Measurements from ENCODE around the gene CDT1.

Gene CDT1

GRCh38 chr16:88827727-88828126 lies 24.1 kb downstream of the CDT1 start:
- no peak overlapping the region for H3K27ac ChIP-seq (ENCODE audit: low read depth in 2 of 2, low read length in 2 of 2)
- H3K4me3 ChIP-seq (ENCODE audit: low read length in 2 of 2) = no peak overlapping the region
- H3K4me1 ChIP-seq (ENCODE audit: control insufficient read depth in 2 of 2, insufficient read depth in 2 of 2, low read length in 2 of 2) = peaks cover 0 to 7% of the 10 kb centered on the region in 2 donors
- H3K9ac ChIP-seq (ENCODE audit: low read depth in 1 of 2, low read length in 2 of 2) = no peak overlapping the region
- H3K27me3 ChIP-seq (ENCODE audit: control insufficient read depth in 2 of 2, insufficient read depth in 2 of 2, low read length in 2 of 2) = no peaks in the 10 kb centered on the region
- H3K36me3 ChIP-seq (ENCODE audit: control insufficient read depth in 2 of 2, insufficient read depth in 2 of 2, low read length in 2 of 2) = peaks cover 3% of the 10 kb centered on the region in 2 donors
- H3K9me3 ChIP-seq (ENCODE audit: control insufficient read depth in 2 of 2, low read length in 2 of 2) = no peaks in the 10 kb centered on the region

- no peak overlapping the region for H3K27ac ChIP-seq (ENCODE audit: low read depth in 2 of 2, low read length in 2 of 2)
- no peaks in the 10 kb centered on the region for H3K9me3 ChIP-seq (ENCODE audit: control insufficient read depth in 2 of 2, low read length in 2 of 2)
- H3K4me1 ChIP-seq (ENCODE audit: control insufficient read depth in 2 of 2, insufficient read depth in 2 of 2, low read length in 2 of 2) = peaks cover 0 to 7% of the 10 kb centered on the region in 2 donors
- H3K27me3 ChIP-seq (ENCODE audit: control insufficient read depth in 2 of 2, insufficient read depth in 2 of 2, low read length in 2 of 2) = no peaks in the 10 kb centered on the region
- peaks cover 0 to 3% of the 10 kb centered on the region in 2 donors for H3K36me3 ChIP-seq (ENCODE audit: control insufficient read depth in 2 of 2, insufficient read depth in 2 of 2, low read length in 2 of 2)
- H3K9ac ChIP-seq (ENCODE audit: low read depth in 1 of 2, low read length in 2 of 2) = no peak overlapping the region
- H3K4me3 ChIP-seq (ENCODE audit: low read length in 2 of 2) = no peak overlapping the region
Observed at GRCh38 chr16:88828711-88829110, 25.1 kb downstream of the CDT1 start.

GRCh38 chr16:88830258-88830657 lies 26.7 kb downstream of the CDT1 start:
- H3K27ac ChIP-seq (ENCODE audit: low read depth in 2 of 2, low read length in 2 of 2) = no peak overlapping the region
- H3K9ac ChIP-seq (ENCODE audit: low read depth in 1 of 2, low read length in 2 of 2) = no peak overlapping the region
- peaks cover 0 to 7% of the 10 kb centered on the region in 2 donors for H3K4me1 ChIP-seq (ENCODE audit: control insufficient read depth in 2 of 2, insufficient read depth in 2 of 2, low read length in 2 of 2)
- no peak overlapping the region for H3K4me3 ChIP-seq (ENCODE audit: low read length in 2 of 2)
- H3K27me3 ChIP-seq (ENCODE audit: control insufficient read depth in 2 of 2, insufficient read depth in 2 of 2, low read length in 2 of 2) = no peaks in the 10 kb centered on the region
- H3K9me3 ChIP-seq (ENCODE audit: control insufficient read depth in 2 of 2, low read length in 2 of 2) = no peaks in the 10 kb centered on the region
- peaks cover 0 to 3% of the 10 kb centered on the region in 2 donors for H3K36me3 ChIP-seq (ENCODE audit: control insufficient read depth in 2 of 2, insufficient read depth in 2 of 2, low read length in 2 of 2)

- peaks cover 0 to 7% of the 10 kb centered on the region in 2 donors for H3K4me1 ChIP-seq (ENCODE audit: control insufficient read depth in 2 of 2, insufficient read depth in 2 of 2, low read length in 2 of 2)
- H3K9ac ChIP-seq (ENCODE audit: low read depth in 1 of 2, low read length in 2 of 2) = no peak overlapping the region
- no peaks in the 10 kb centered on the region for H3K9me3 ChIP-seq (ENCODE audit: control insufficient read depth in 2 of 2, low read length in 2 of 2)
- H3K27ac ChIP-seq (ENCODE audit: low read depth in 2 of 2, low read length in 2 of 2) = no peak overlapping the region
- H3K4me3 ChIP-seq (ENCODE audit: low read length in 2 of 2) = no peak overlapping the region
- peaks cover 4 to 7% of the 10 kb centered on the region in 2 donors for H3K36me3 ChIP-seq (ENCODE audit: control insufficient read depth in 2 of 2, insufficient read depth in 2 of 2, low read length in 2 of 2)
- no peaks in the 10 kb centered on the region for H3K27me3 ChIP-seq (ENCODE audit: control insufficient read depth in 2 of 2, insufficient read depth in 2 of 2, low read length in 2 of 2)
Observed at GRCh38 chr16:88830783-88831182, 27.2 kb downstream of the CDT1 start.

- Histone ChIP-seq H3K9me3 (ENCODE audit: control insufficient read depth in 2 of 2, low read length in 2 of 2) (no peaks in the 10 kb centered on the region), H3K27me3 (ENCODE audit: control insufficient read depth in 2 of 2, insufficient read depth in 2 of 2, low read length in 2 of 2) (no peaks in the 10 kb centered on the region), H3K4me1 (ENCODE audit: control insufficient read depth in 2 of 2, insufficient read depth in 2 of 2, low read length in 2 of 2) (peaks cover 0 to under 1% of the 10 kb centered on the region in 2 donors), H3K9ac (ENCODE audit: low read depth in 1 of 2, low read length in 2 of 2) (no peak overlapping the region), H3K36me3 (ENCODE audit: control insufficient read depth in 2 of 2, insufficient read depth in 2 of 2, low read length in 2 of 2) (peaks cover 7% of the 10 kb centered on the region in 2 donors), H3K4me3 (ENCODE audit: low read length in 2 of 2) (no peak overlapping the region), H3K27ac (ENCODE audit: low read depth in 2 of 2, low read length in 2 of 2) (no peak overlapping the region)
Observed at GRCh38 chr16:88831838-88832237, 28.2 kb downstream of the CDT1 start.

GRCh38 chr16:88833086-88833485 lies 29.5 kb downstream of the CDT1 start:
- no peaks in the 10 kb centered on the region for H3K27me3 ChIP-seq (ENCODE audit: control insufficient read depth in 2 of 2, insufficient read depth in 2 of 2, low read length in 2 of 2)
- no peak overlapping the region for H3K27ac ChIP-seq (ENCODE audit: low read depth in 2 of 2, low read length in 2 of 2)
- no peak overlapping the region for H3K9ac ChIP-seq (ENCODE audit: low read depth in 1 of 2, low read length in 2 of 2)
- no peak overlapping the region for H3K4me3 ChIP-seq (ENCODE audit: low read length in 2 of 2)
- H3K9me3 ChIP-seq (ENCODE audit: control insufficient read depth in 2 of 2, low read length in 2 of 2) = no peaks in the 10 kb centered on the region
- H3K36me3 ChIP-seq (ENCODE audit: control insufficient read depth in 2 of 2, insufficient read depth in 2 of 2, low read length in 2 of 2) = peaks cover 7 to 9% of the 10 kb centered on the region in 2 donors
- no peaks in the 10 kb centered on the region for H3K4me1 ChIP-seq (ENCODE audit: control insufficient read depth in 2 of 2, insufficient read depth in 2 of 2, low read length in 2 of 2)

GRCh38 chr16:88834670-88835069 lies 31.1 kb downstream of the CDT1 start:
- H3K27ac ChIP-seq (ENCODE audit: low read depth in 2 of 2, low read length in 2 of 2) = no peak overlapping the region
- no peak overlapping the region for H3K9ac ChIP-seq (ENCODE audit: low read depth in 1 of 2, low read length in 2 of 2)
- no peaks in the 10 kb centered on the region for H3K4me1 ChIP-seq (ENCODE audit: control insufficient read depth in 2 of 2, insufficient read depth in 2 of 2, low read length in 2 of 2)
- peaks cover 7 to 9% of the 10 kb centered on the region in 2 donors for H3K36me3 ChIP-seq (ENCODE audit: control insufficient read depth in 2 of 2, insufficient read depth in 2 of 2, low read length in 2 of 2)
- H3K9me3 ChIP-seq (ENCODE audit: control insufficient read depth in 2 of 2, low read length in 2 of 2) = no peaks in the 10 kb centered on the region
- no peak overlapping the region for H3K4me3 ChIP-seq (ENCODE audit: low read length in 2 of 2)
- H3K27me3 ChIP-seq (ENCODE audit: control insufficient read depth in 2 of 2, insufficient read depth in 2 of 2, low read length in 2 of 2) = no peaks in the 10 kb centered on the region

GRCh38 chr16:88835383-88835782 lies 31.8 kb downstream of the CDT1 start:
- Histone ChIP-seq H3K4me1 (ENCODE audit: control insufficient read depth in 2 of 2, insufficient read depth in 2 of 2, low read length in 2 of 2) (no peaks in the 10 kb centered on the region), H3K9ac (ENCODE audit: low read depth in 1 of 2, low read length in 2 of 2) (no peak overlapping the region), H3K4me3 (ENCODE audit: low read length in 2 of 2) (no peak overlapping the region), H3K27ac (ENCODE audit: low read depth in 2 of 2, low read length in 2 of 2) (peak overlapping the region in 1 of 2 donors; percentile 42), H3K9me3 (ENCODE audit: control insufficient read depth in 2 of 2, low read length in 2 of 2) (no peaks in the 10 kb centered on the region), H3K27me3 (ENCODE audit: control insufficient read depth in 2 of 2, insufficient read depth in 2 of 2, low read length in 2 of 2) (no peaks in the 10 kb centered on the region), H3K36me3 (ENCODE audit: control insufficient read depth in 2 of 2, insufficient read depth in 2 of 2, low read length in 2 of 2) (peaks cover 14 to 17% of the 10 kb centered on the region in 2 donors)

GRCh38 chr16:88835818-88836217 lies 32.2 kb downstream of the CDT1 start:
- Histone ChIP-seq H3K9ac (ENCODE audit: low read depth in 1 of 2, low read length in 2 of 2) (no peak overlapping the region), H3K36me3 (ENCODE audit: control insufficient read depth in 2 of 2, insufficient read depth in 2 of 2, low read length in 2 of 2) (peaks cover 17 to 21% of the 10 kb centered on the region in 2 donors), H3K4me1 (ENCODE audit: control insufficient read depth in 2 of 2, insufficient read depth in 2 of 2, low read length in 2 of 2) (no peaks in the 10 kb centered on the region), H3K27me3 (ENCODE audit: control insufficient read depth in 2 of 2, insufficient read depth in 2 of 2, low read length in 2 of 2) (no peaks in the 10 kb centered on the region), H3K4me3 (ENCODE audit: low read length in 2 of 2) (no peak overlapping the region), H3K9me3 (ENCODE audit: control insufficient read depth in 2 of 2, low read length in 2 of 2) (no peaks in the 10 kb centered on the region), H3K27ac (ENCODE audit: low read depth in 2 of 2, low read length in 2 of 2) (peak overlapping the region in 1 of 2 donors; percentile 42)

- H3K9ac ChIP-seq (ENCODE audit: low read depth in 1 of 2, low read length in 2 of 2) = no peak overlapping the region
- no peaks in the 10 kb centered on the region for H3K27me3 ChIP-seq (ENCODE audit: control insufficient read depth in 2 of 2, insufficient read depth in 2 of 2, low read length in 2 of 2)
- peaks cover 17 to 21% of the 10 kb centered on the region in 2 donors for H3K36me3 ChIP-seq (ENCODE audit: control insufficient read depth in 2 of 2, insufficient read depth in 2 of 2, low read length in 2 of 2)
- H3K4me3 ChIP-seq (ENCODE audit: low read length in 2 of 2) = no peak overlapping the region
- H3K27ac ChIP-seq (ENCODE audit: low read depth in 2 of 2, low read length in 2 of 2) = no peak overlapping the region
- no peaks in the 10 kb centered on the region for H3K4me1 ChIP-seq (ENCODE audit: control insufficient read depth in 2 of 2, insufficient read depth in 2 of 2, low read length in 2 of 2)
- H3K9me3 ChIP-seq (ENCODE audit: control insufficient read depth in 2 of 2, low read length in 2 of 2) = no peaks in the 10 kb centered on the region
Observed at GRCh38 chr16:88836791-88837190, 33.2 kb downstream of the CDT1 start.

GRCh38 chr16:88837806-88838205 lies 34.2 kb downstream of the CDT1 start:
- no peaks in the 10 kb centered on the region for H3K4me1 ChIP-seq (ENCODE audit: control insufficient read depth in 2 of 2, insufficient read depth in 2 of 2, low read length in 2 of 2)
- H3K36me3 ChIP-seq (ENCODE audit: control insufficient read depth in 2 of 2, insufficient read depth in 2 of 2, low read length in 2 of 2) = peaks cover 17 to 26% of the 10 kb centered on the region in 2 donors
- H3K4me3 ChIP-seq (ENCODE audit: low read length in 2 of 2) = no peak overlapping the region
- no peak overlapping the region for H3K27ac ChIP-seq (ENCODE audit: low read depth in 2 of 2, low read length in 2 of 2)
- no peak overlapping the region for H3K9ac ChIP-seq (ENCODE audit: low read depth in 1 of 2, low read length in 2 of 2)
- H3K9me3 ChIP-seq (ENCODE audit: control insufficient read depth in 2 of 2, low read length in 2 of 2) = no peaks in the 10 kb centered on the region
- H3K27me3 ChIP-seq (ENCODE audit: control insufficient read depth in 2 of 2, insufficient read depth in 2 of 2, low read length in 2 of 2) = no peaks in the 10 kb centered on the region

Data from mucosa of rectum (tissue), 2 donors.